HepG2 (cell line): ENCODE measurements around the gene THSD4. TPM values are rescaled to one million over a fixed set of nuclear protein-coding genes. Genes with fewer than 3 reads are reported as not detected.

Experiments
- DPF2 ChIP-seq: sonication (generic); formaldehyde crosslinking; IDR thresholded peaks from 2 replicates; pipeline ENCODE4 v1.4.0; 2020; ENCODE audit warnings: mild to moderate bottlenecking, low read depth, missing genetic modification reagents, borderline replicate concordance
- FLYWCH1 ChIP-seq: sonication (generic); formaldehyde crosslinking; IDR thresholded peaks from 2 replicates; pipeline ENCODE4 v1.8.1; 2023; ENCODE audit warnings: mild to moderate bottlenecking, missing genetic modification reagents
- GPN1 ChIP-seq: sonication (generic); formaldehyde crosslinking; IDR thresholded peaks from 2 replicates; pipeline ENCODE4 v1.5.1; 2020; ENCODE audit warnings: missing genetic modification reagents, borderline replicate concordance
- HCFC1 ChIP-seq: fragments of 150-350 bp; IDR thresholded peaks from 2 replicates; pipeline ENCODE4 v1.6.1; 2014; ENCODE audit warnings: low read depth, low read length
- ISL2 ChIP-seq: sonication (generic); formaldehyde crosslinking; IDR thresholded peaks from 2 replicates; pipeline ENCODE4 v1.5.0; 2020; ENCODE audit warnings: missing genetic modification reagents
- MAFF ChIP-seq: IDR thresholded peaks from 2 replicates; pipeline ENCODE4 v1.6.1; 2011; ENCODE audit warnings: low read depth, low read length, improper control_type of control experiment
- ONECUT2 ChIP-seq: sonication (generic); formaldehyde crosslinking; IDR thresholded peaks from 2 replicates; pipeline ENCODE4 v1.4.0; 2020; ENCODE audit warnings: missing genetic modification reagents
- PRMT3 ChIP-seq: sonication (generic); formaldehyde crosslinking; IDR thresholded peaks from 2 replicates; pipeline ENCODE4 v1.8.1; 2022; ENCODE audit warnings: low read depth, mild to moderate bottlenecking, moderate library complexity, missing genetic modification reagents, borderline replicate concordance
- RNF2 ChIP-seq: fragments of 450-650 bp; conservative IDR thresholded peaks from 2 replicates; pipeline ENCODE4 v1.6.1; 2016; ENCODE audit warnings: low read depth
- TBL1XR1 ChIP-seq: fragments of 150-350 bp; IDR thresholded peaks from 2 replicates; pipeline ENCODE4 v1.6.1; 2014; ENCODE audit warnings: borderline replicate concordance, low read length; ENCODE audit not compliant: partially characterized antibody
- XRCC5 ChIP-seq: fragments of 200-400 bp; formaldehyde crosslinking; optimal IDR thresholded peaks from 2 replicates; pipeline ENCODE3; 2017; ENCODE audit warnings: mild to moderate bottlenecking, low read length
- ZMAT3 ChIP-seq: sonication (generic); formaldehyde crosslinking; conservative IDR thresholded peaks from 2 replicates; pipeline ENCODE4 v1.7.0; 2021; ENCODE audit warnings: missing genetic modification reagents
- ZNF20 ChIP-seq: sonication (generic); formaldehyde crosslinking; IDR thresholded peaks from 2 replicates; pipeline ENCODE4 v1.4.0; 2020; ENCODE audit warnings: mild to moderate bottlenecking, moderate library complexity, missing genetic modification reagents
- ZNF570 ChIP-seq: sonication (generic); formaldehyde crosslinking; IDR thresholded peaks from 2 replicates; pipeline ENCODE4 v1.4.0; 2020; ENCODE audit warnings: mild to moderate bottlenecking, missing genetic modification reagents, borderline replicate concordance
- ZSCAN25 ChIP-seq: sonication (generic); formaldehyde crosslinking; IDR thresholded peaks from 2 replicates; pipeline ENCODE4 v1.8.0; 2022; ENCODE audit warnings: mild to moderate bottlenecking, missing genetic modification reagents
- polyA plus RNA-seq, 8 experiments: library from polyadenylated mRNA; depleted of rRNA in 3 of 8; stranded (reverse) in 7 of 8; unstranded in 1 of 8; fragments of >200 nt; fragmentation: Illumina TruSeq in 4 of 8; extraction: Trizol in 4 of 8; gene quantifications; 2 replicates each; pipeline versions ENCODE4 v1.2.1 to v1.2.3, GENCODE V29; 2011 to 2016; ENCODE audit warnings: low read depth in 4 of 8, missing spikeins in 1 of 8, mixed read lengths in 1 of 8; ENCODE audit not compliant: insufficient read depth in 1 of 8
- total RNA-seq, 5 experiments: library from RNA; depleted of rRNA; stranded (reverse); fragments of >200 nt; fragmentation: Illumina TruSeq; extraction: Trizol; gene quantifications; 2 replicates each; pipeline ENCODE4 v1.2.3, GENCODE V29; 2016; ENCODE audit warnings: low read depth in 1 of 5
- TF ChIP-seq, protein P1 (sequence below): IDR thresholded peaks from 2 replicates; pipeline ENCODE4 v1.6.1; 2016
- TF ChIP-seq, protein P2 (sequence below): IDR thresholded peaks from 2 replicates; pipeline ENCODE4 v1.6.1; 2016; ENCODE audit warnings: low read depth, missing genetic modification reagents, missing compliant biosample characterization

THSD4 gene
- total and polyA plus RNA-seq, 2 of the 13 experiments (the other 11 are each of a cell fraction or from before 2014, with no cell fraction given) = 0.07 to 0.21 TPM

DNA sequence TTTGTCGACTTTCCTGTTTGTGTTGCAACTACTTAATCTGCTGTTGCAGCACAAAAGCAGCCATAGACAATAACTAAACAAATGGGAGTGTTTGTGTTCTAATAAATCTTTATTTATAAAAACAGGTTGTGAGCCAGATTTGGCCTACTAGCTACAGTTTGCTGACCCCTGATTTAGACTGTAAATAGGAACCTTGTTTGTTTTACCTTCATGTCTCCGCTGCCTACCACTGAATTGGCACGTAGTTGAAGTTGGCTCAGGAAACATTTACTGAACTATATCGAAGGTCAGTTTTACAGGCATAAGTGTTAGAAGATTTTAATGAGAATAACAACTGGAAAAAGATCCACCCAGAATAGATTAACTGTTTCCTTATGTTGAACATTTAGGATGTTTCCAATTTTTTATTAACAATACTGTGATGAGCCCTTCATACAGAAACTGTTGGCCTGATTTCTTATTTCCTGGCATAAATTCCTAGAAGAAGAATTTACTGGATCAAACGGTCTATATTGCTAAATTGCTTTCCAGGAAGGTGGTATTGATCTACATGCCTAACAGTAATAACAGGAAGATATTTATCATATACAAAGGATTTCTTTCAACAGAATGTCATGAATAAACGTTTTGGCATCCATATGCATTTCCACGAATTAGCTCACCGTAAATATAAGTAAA, 538.9 kb downstream of the THSD4 start (continued):
- TF ChIP-seq XRCC5 = no peak
- peak; percentile 73 for TF ChIP-seq TBL1XR1
- no peak for TF ChIP-seq ZMAT3 (CRISPR knock-in tag)
- no peak for TF ChIP-seq RNF2
- no peak for TF ChIP-seq HCFC1
- no peak for TF ChIP-seq ZSCAN25 (CRISPR knock-in tag)
- TF ChIP-seq ZNF20 (CRISPR knock-in tag) = no peak
- no peak for TF ChIP-seq PRMT3 (CRISPR knock-in tag)
- TF ChIP-seq DPF2 (CRISPR knock-in tag) = peak; percentile 76
- no peak for TF ChIP-seq GPN1 (CRISPR knock-in tag)
- TF ChIP-seq, protein P1, sequence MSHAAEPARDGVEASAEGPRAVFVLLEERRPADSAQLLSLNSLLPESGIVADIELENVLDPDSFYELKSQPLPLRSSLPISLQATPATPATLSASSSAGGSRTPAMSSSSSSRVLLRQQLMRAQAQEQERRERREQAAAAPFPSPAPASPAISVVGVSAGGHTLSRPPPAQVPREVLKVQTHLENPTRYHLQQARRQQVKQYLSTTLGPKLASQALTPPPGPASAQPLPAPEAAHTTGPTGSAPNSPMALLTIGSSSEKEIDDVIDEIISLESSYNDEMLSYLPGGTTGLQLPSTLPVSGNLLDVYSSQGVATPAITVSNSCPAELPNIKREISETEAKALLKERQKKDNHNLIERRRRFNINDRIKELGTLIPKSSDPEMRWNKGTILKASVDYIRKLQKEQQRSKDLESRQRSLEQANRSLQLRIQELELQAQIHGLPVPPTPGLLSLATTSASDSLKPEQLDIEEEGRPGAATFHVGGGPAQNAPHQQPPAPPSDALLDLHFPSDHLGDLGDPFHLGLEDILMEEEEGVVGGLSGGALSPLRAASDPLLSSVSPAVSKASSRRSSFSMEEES (CRISPR knock-in tag) = peak; percentile 28; the same call in 1 of the 2 replicates
- peak; percentile 66 for TF ChIP-seq MAFF
- TF ChIP-seq, protein P2, sequence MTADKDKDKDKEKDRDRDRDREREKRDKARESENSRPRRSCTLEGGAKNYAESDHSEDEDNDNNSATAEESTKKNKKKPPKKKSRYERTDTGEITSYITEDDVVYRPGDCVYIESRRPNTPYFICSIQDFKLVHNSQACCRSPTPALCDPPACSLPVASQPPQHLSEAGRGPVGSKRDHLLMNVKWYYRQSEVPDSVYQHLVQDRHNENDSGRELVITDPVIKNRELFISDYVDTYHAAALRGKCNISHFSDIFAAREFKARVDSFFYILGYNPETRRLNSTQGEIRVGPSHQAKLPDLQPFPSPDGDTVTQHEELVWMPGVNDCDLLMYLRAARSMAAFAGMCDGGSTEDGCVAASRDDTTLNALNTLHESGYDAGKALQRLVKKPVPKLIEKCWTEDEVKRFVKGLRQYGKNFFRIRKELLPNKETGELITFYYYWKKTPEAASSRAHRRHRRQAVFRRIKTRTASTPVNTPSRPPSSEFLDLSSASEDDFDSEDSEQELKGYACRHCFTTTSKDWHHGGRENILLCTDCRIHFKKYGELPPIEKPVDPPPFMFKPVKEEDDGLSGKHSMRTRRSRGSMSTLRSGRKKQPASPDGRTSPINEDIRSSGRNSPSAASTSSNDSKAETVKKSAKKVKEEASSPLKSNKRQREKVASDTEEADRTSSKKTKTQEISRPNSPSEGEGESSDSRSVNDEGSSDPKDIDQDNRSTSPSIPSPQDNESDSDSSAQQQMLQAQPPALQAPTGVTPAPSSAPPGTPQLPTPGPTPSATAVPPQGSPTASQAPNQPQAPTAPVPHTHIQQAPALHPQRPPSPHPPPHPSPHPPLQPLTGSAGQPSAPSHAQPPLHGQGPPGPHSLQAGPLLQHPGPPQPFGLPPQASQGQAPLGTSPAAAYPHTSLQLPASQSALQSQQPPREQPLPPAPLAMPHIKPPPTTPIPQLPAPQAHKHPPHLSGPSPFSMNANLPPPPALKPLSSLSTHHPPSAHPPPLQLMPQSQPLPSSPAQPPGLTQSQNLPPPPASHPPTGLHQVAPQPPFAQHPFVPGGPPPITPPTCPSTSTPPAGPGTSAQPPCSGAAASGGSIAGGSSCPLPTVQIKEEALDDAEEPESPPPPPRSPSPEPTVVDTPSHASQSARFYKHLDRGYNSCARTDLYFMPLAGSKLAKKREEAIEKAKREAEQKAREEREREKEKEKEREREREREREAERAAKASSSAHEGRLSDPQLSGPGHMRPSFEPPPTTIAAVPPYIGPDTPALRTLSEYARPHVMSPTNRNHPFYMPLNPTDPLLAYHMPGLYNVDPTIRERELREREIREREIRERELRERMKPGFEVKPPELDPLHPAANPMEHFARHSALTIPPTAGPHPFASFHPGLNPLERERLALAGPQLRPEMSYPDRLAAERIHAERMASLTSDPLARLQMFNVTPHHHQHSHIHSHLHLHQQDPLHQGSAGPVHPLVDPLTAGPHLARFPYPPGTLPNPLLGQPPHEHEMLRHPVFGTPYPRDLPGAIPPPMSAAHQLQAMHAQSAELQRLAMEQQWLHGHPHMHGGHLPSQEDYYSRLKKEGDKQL (CRISPR knock-in tag) = peak; percentile 45; the same call in 1 of the 2 replicates
- no peak for TF ChIP-seq ONECUT2 (CRISPR knock-in tag)
- TF ChIP-seq ZNF570 = no peak
- peak; percentile 83 for TF ChIP-seq ISL2 (CRISPR knock-in tag)
- TF ChIP-seq FLYWCH1 (CRISPR knock-in tag) = no peak
- TF ChIP-seq, all 625 proteins: peak for 115
